ENCODE data around the gene C2orf76. TPM values are rescaled to one million over a fixed set of nuclear protein-coding genes. Genes with fewer than 3 reads are reported as not detected.

Gene C2orf76
- polyA plus RNA-seq, 1 donor from 2014 or later: 37.7 TPM

DNA sequence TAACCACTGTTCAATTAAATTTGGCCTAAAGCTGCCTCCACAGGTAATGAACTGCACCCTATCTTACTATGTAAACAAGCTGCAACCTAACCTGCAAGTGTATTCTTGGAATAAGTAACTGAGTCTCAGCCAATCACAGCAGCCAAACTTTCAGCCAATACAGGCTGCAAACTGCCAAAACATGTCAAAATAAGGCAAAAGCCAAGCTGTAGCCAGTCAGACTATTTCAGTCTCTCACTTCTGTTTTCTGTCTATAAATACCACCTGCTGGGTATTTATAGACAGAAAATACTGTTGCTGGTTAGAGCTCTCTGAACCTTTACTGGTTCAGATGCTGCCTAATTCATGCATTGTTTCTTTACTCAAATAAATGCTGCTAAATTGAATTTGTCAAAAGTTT is 14.3 kb downstream of the C2orf76 start:
- no peak overlapping the region for H3K27ac ChIP-seq (ENCODE audit: low read length)
- TF ChIP-seq TAF1 (IDR thresholded peaks at IDR 0.05; ENCODE audit: low read depth) (no peak), SMC3 (conservative IDR thresholded peaks at IDR 0.05; ENCODE audit: poor library complexity) (no peak), MXI1 (conservative IDR thresholded peaks at IDR 0.05; ENCODE audit: poor library complexity, severe bottlenecking) (no peak), EP300 (conservative IDR thresholded peaks at IDR 0.05; ENCODE audit: poor library complexity, severe bottlenecking) (no peak), RAD21 (conservative IDR thresholded peaks at IDR 0.05) (no peak), EZH2 (IDR thresholded peaks at IDR 0.05; ENCODE audit: borderline replicate concordance, insufficient read depth, low read length, poor library complexity, severe bottlenecking) (no peak)
- TF ChIP-seq, protein P1, sequence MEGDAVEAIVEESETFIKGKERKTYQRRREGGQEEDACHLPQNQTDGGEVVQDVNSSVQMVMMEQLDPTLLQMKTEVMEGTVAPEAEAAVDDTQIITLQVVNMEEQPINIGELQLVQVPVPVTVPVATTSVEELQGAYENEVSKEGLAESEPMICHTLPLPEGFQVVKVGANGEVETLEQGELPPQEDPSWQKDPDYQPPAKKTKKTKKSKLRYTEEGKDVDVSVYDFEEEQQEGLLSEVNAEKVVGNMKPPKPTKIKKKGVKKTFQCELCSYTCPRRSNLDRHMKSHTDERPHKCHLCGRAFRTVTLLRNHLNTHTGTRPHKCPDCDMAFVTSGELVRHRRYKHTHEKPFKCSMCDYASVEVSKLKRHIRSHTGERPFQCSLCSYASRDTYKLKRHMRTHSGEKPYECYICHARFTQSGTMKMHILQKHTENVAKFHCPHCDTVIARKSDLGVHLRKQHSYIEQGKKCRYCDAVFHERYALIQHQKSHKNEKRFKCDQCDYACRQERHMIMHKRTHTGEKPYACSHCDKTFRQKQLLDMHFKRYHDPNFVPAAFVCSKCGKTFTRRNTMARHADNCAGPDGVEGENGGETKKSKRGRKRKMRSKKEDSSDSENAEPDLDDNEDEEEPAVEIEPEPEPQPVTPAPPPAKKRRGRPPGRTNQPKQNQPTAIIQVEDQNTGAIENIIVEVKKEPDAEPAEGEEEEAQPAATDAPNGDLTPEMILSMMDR (IDR thresholded peaks at IDR 0.05; ENCODE audit: poor library complexity, severe bottlenecking): no peak
- TF ChIP-seq, protein P2, sequence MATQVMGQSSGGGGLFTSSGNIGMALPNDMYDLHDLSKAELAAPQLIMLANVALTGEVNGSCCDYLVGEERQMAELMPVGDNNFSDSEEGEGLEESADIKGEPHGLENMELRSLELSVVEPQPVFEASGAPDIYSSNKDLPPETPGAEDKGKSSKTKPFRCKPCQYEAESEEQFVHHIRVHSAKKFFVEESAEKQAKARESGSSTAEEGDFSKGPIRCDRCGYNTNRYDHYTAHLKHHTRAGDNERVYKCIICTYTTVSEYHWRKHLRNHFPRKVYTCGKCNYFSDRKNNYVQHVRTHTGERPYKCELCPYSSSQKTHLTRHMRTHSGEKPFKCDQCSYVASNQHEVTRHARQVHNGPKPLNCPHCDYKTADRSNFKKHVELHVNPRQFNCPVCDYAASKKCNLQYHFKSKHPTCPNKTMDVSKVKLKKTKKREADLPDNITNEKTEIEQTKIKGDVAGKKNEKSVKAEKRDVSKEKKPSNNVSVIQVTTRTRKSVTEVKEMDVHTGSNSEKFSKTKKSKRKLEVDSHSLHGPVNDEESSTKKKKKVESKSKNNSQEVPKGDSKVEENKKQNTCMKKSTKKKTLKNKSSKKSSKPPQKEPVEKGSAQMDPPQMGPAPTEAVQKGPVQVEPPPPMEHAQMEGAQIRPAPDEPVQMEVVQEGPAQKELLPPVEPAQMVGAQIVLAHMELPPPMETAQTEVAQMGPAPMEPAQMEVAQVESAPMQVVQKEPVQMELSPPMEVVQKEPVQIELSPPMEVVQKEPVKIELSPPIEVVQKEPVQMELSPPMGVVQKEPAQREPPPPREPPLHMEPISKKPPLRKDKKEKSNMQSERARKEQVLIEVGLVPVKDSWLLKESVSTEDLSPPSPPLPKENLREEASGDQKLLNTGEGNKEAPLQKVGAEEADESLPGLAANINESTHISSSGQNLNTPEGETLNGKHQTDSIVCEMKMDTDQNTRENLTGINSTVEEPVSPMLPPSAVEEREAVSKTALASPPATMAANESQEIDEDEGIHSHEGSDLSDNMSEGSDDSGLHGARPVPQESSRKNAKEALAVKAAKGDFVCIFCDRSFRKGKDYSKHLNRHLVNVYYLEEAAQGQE (IDR thresholded peaks at IDR 0.05; ENCODE audit: borderline replicate concordance): no peak
- H3K36me3 ChIP-seq (ENCODE audit: insufficient read depth, low read length): no peaks in the 10 kb centered on the region
- H3K79me2 ChIP-seq (replicated peaks; ENCODE audit: insufficient read depth, low read length): no peaks in the 10 kb centered on the region
- H3K9ac ChIP-seq (ENCODE audit: low read length): no peak overlapping the region
- H2AFZ ChIP-seq (ENCODE audit: low read depth, low read length): no peak overlapping the region
- H3K4me3 ChIP-seq (ENCODE audit: low read length): no peak overlapping the region
- H3K9me3 ChIP-seq (ENCODE audit: low read length): no peaks in the 10 kb centered on the region
- no peaks in the 10 kb centered on the region for H3K27me3 ChIP-seq (ENCODE audit: insufficient read depth, low read depth, low read length)
- no peaks in the 10 kb centered on the region for H3K9me2 ChIP-seq (ENCODE audit: insufficient read depth, low read length)
- H3F3A ChIP-seq (ENCODE audit: insufficient read depth, low read length, poor library complexity, severe bottlenecking): no peaks in the 10 kb centered on the region
- H3K4me2 ChIP-seq (ENCODE audit: low read length): no peak overlapping the region
- H4K20me1 ChIP-seq (ENCODE audit: insufficient read depth): no peaks in the 10 kb centered on the region

DNA sequence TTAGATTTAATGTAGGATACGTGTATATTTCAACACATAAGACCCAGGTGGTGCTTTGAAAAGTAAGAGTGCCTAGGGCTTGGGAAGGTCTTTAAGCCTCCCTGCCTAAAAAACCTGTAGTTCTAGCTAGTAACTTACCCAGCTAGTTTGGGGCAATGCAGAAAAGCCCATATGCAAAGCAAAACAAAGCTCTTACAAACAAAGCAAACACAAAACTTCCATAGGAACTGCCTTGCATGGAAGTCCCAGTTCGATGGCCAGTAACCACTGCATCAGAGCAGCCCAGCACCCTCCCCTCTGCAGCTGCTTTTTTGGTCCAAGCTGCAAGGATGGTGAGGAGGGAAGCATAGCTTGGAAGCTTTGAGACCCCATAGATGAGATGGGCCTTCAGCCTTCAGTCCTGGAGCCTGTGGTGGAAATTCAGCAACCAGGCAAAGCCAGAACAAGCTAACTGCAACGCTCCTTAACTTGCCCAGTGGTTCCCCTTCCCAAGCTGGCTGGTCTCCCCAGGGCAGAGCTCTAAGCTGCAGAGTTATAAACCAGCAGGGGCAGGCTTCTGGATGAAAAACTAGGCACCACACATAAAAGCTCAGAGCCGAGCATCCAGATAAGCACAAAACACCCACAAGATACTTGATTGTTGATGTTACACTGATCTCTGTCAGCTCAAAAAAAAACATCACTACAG is 16.2 kb downstream of the C2orf76 start:
- no peaks in the 10 kb centered on the region for H4K20me1 ChIP-seq (ENCODE audit: insufficient read depth)
- H2AFZ ChIP-seq (ENCODE audit: low read depth, low read length): no peak overlapping the region
- H3K27me3 ChIP-seq (ENCODE audit: insufficient read depth, low read depth, low read length): no peaks in the 10 kb centered on the region
- no peak for TF ChIP-seq RAD21 (conservative IDR thresholded peaks at IDR 0.05)
- no peaks in the 10 kb centered on the region for H3F3A ChIP-seq (ENCODE audit: insufficient read depth, low read length, poor library complexity, severe bottlenecking)
- no peaks in the 10 kb centered on the region for H3K9me3 ChIP-seq (ENCODE audit: low read length)
- H3K4me2 ChIP-seq (ENCODE audit: low read length): no peak overlapping the region
- no peaks in the 10 kb centered on the region for H3K36me3 ChIP-seq (ENCODE audit: insufficient read depth, low read length)
- H3K79me2 ChIP-seq (replicated peaks; ENCODE audit: insufficient read depth, low read length): no peaks in the 10 kb centered on the region
- H3K27ac ChIP-seq (ENCODE audit: low read length): no peak overlapping the region
- no peak overlapping the region for H3K9ac ChIP-seq (ENCODE audit: low read length)
- no peaks in the 10 kb centered on the region for H3K9me2 ChIP-seq (ENCODE audit: insufficient read depth, low read length)
- no peak overlapping the region for H3K4me3 ChIP-seq (ENCODE audit: low read length)
